ENCODE measurements around the gene KIAA0513.

DNA sequence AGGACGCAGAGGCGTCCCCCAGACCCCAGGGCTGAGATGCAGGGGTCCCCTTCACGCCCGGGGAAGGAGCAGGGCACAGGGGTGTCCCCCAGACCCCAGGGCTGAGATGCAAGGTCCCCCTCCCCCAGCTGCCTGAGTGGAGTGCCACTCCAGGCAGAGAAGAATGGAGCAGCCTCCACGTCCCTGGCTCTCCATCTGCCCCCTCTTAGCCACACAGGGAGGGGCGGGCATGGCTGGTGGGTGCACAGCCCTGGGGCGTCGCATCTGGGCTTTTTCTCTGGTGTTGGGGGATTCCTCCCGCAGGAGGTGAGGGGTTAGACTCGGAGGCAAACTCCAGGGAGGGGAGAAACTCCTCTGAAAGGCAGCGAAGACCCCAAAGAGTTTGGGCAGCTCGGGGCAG lies 67.2 kb downstream of the KIAA0513 start:
- TF ChIP-seq POGZ (CRISPR knock-in tag; IDR thresholded peaks at IDR 0.05) (no peak), FOXO4 (CRISPR knock-in tag; conservative IDR thresholded peaks at IDR 0.05) (no peak), POLR2A (IDR thresholded peaks at IDR 0.05; ENCODE audit: insufficient read depth in 1 of 2, low read depth in 2 of 2, low read length in 2 of 2) (no peak), TOPORS (CRISPR knock-in tag; IDR thresholded peaks at IDR 0.05) (no peak), CTCF (CRISPR knock-in tag; IDR thresholded peaks at IDR 0.05) (no peak), JUNB (CRISPR knock-in tag; IDR thresholded peaks at IDR 0.05; ENCODE audit: borderline replicate concordance) (no peak)

Data from HepG2 (cell line).